ENCODE data around the gene TSPAN3. TPM values are rescaled to one million over a fixed set of nuclear protein-coding genes. Genes with fewer than 3 reads are reported as not detected.

Gene TSPAN3
- total RNA-seq, 1 donor from 2014 or later: 223 TPM

DNA sequence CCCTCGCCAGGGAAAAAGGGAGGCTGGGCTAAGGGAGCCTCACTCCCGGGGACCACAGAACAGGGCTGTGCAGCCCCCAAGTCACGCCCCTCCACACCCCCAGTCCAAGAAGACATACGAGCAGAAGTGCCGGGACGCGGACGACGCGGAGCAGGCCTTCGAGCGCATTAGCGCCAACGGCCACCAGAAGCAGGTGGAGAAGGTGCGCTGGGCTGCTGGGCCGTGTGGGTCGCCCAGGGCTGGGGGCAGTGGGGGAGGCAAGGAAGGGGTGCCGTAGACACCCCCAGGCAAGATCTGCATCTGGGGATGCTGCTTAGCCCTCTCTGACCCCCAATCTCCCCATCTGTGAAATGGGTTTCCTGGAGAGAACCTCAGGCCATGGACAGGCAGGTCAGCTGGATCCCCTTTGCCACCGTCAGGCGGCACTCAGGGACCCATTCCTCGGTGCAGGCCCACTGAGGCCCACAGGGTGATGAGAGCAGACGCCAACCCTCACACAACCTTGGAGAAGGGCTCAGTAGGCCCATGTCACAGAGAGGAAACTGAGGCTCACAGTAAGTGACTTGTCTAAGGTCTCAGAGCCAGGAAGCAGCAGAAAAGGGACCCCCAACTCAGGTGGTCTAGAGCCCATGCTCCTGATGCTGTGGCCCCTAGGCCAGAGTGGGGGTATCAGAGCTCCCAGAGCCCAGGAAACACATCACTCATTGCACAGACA is 42.3 kb downstream of the TSPAN3 start:
- Histone ChIP-seq H3K79me2 (ENCODE audit: insufficient read depth, low read length) (no peaks in the 10 kb centered on the region), H3K4me2 (ENCODE audit: low read length) (peak overlapping the region; percentile 79), H3K9me3 (ENCODE audit: insufficient read depth, low read depth, low read length) (no peaks in the 10 kb centered on the region), H3K4me3 (ENCODE audit: insufficient read depth, low read depth, low read length) (peak overlapping the region; percentile 29), H3K27me3 (ENCODE audit: insufficient read depth, low read length) (no peaks in the 10 kb centered on the region), H3K27ac (ENCODE audit: low read depth, low read length) (no peak overlapping the region), H2AFZ (ENCODE audit: low read depth, low read length) (peak overlapping the region; percentile 69), H3K36me3 (ENCODE audit: insufficient read depth, low read length) (no peaks in the 10 kb centered on the region), H3K4me1 (ENCODE audit: insufficient read depth, low read length) (no peaks in the 10 kb centered on the region), H3K9ac (ENCODE audit: low read length) (no peak overlapping the region), H4K20me1 (ENCODE audit: insufficient read depth, low read length) (no peaks in the 10 kb centered on the region)
- Mint-ChIP-seq H3K27me3 (ENCODE audit: low read depth, unreplicated experiment) (peaks cover 21% of the 10 kb centered on the region), H3K4me1 (ENCODE audit: low read depth, unreplicated experiment) (no peaks in the 10 kb centered on the region), H3K9me3 (ENCODE audit: unreplicated experiment) (no peaks in the 10 kb centered on the region), H3K27ac (ENCODE audit: unreplicated experiment) (no peak overlapping the region), H3K4me3 (ENCODE audit: unreplicated experiment) (no peak overlapping the region), H3K36me3 (ENCODE audit: low read depth, unreplicated experiment) (no peaks in the 10 kb centered on the region)
- no peak for DNase-seq (ENCODE audit: low read depth)
- TF ChIP-seq EZH2 (IDR thresholded peaks at IDR 0.05; ENCODE audit: insufficient read depth, low read length): no peak
- TF ChIP-seq, protein P1, sequence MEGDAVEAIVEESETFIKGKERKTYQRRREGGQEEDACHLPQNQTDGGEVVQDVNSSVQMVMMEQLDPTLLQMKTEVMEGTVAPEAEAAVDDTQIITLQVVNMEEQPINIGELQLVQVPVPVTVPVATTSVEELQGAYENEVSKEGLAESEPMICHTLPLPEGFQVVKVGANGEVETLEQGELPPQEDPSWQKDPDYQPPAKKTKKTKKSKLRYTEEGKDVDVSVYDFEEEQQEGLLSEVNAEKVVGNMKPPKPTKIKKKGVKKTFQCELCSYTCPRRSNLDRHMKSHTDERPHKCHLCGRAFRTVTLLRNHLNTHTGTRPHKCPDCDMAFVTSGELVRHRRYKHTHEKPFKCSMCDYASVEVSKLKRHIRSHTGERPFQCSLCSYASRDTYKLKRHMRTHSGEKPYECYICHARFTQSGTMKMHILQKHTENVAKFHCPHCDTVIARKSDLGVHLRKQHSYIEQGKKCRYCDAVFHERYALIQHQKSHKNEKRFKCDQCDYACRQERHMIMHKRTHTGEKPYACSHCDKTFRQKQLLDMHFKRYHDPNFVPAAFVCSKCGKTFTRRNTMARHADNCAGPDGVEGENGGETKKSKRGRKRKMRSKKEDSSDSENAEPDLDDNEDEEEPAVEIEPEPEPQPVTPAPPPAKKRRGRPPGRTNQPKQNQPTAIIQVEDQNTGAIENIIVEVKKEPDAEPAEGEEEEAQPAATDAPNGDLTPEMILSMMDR (IDR thresholded peaks at IDR 0.05; ENCODE audit: insufficient read depth, low read depth, low read length): no peak
- FAIRE-seq: no peak

- H3K27ac ChIP-seq (ENCODE audit: low read depth, low read length): no peak overlapping the region
- no peaks in the 10 kb centered on the region for H3K79me2 ChIP-seq (ENCODE audit: insufficient read depth, low read length)
- peak overlapping the region; percentile 69 for H2AFZ ChIP-seq (ENCODE audit: low read depth, low read length)
- no peaks in the 10 kb centered on the region for H4K20me1 ChIP-seq (ENCODE audit: insufficient read depth, low read length)
- H3K4me3 Mint-ChIP-seq (ENCODE audit: unreplicated experiment): no peak overlapping the region
- no peak overlapping the region for H3K9ac ChIP-seq (ENCODE audit: low read length)
- H3K27ac Mint-ChIP-seq (ENCODE audit: unreplicated experiment): no peak overlapping the region
- H3K4me1 Mint-ChIP-seq (ENCODE audit: low read depth, unreplicated experiment): no peaks in the 10 kb centered on the region
- no peaks in the 10 kb centered on the region for H3K9me3 ChIP-seq (ENCODE audit: insufficient read depth, low read depth, low read length)
- H3K27me3 Mint-ChIP-seq (ENCODE audit: low read depth, unreplicated experiment): peaks cover 21% of the 10 kb centered on the region
- peak overlapping the region; percentile 79 for H3K4me2 ChIP-seq (ENCODE audit: low read length)
- no peaks in the 10 kb centered on the region for H3K27me3 ChIP-seq (ENCODE audit: insufficient read depth, low read length)
- peaks cover under 1% of the 10 kb centered on the region for H3K4me1 ChIP-seq (ENCODE audit: insufficient read depth, low read length)
- DNase-seq (ENCODE audit: low read depth): no peak
- H3K9me3 Mint-ChIP-seq (ENCODE audit: unreplicated experiment): no peaks in the 10 kb centered on the region
- no peaks in the 10 kb centered on the region for H3K36me3 Mint-ChIP-seq (ENCODE audit: low read depth, unreplicated experiment)
- TF ChIP-seq, protein P1 (IDR thresholded peaks at IDR 0.05; ENCODE audit: insufficient read depth, low read depth, low read length): no peak
- no peak for TF ChIP-seq EZH2 (IDR thresholded peaks at IDR 0.05; ENCODE audit: insufficient read depth, low read length)
- no peaks in the 10 kb centered on the region for H3K36me3 ChIP-seq (ENCODE audit: insufficient read depth, low read length)
- FAIRE-seq: no peak
- peak overlapping the region; percentile 29 for H3K4me3 ChIP-seq (ENCODE audit: insufficient read depth, low read depth, low read length)
Observed at GRCh38 chr15:77027697-77028450, 43.0 kb downstream of the TSPAN3 start.

Data from astrocyte (in vitro differentiated cells and primary cell).